WTC11 (cell line): Measurements from ENCODE around the gene DNAAF5. TPM values are rescaled to one million over a fixed set of nuclear protein-coding genes. Genes with fewer than 3 reads are reported as not detected.

ENCODE experiments used
- ATAC-seq: fragments of 200-7000 bp; cut with Tn5 transposase; 2 replicates; pipeline ENCODE4 v1.10.0; 2021; ENCODE audit warnings: mild to moderate bottlenecking, moderate library complexity
- CTCF ChIA-PET: fragments of 300-600 bp; sonication (Branson Sonifier 250); formaldehyde crosslinking; loops from one replicate; lab custom pipeline; 2021; ENCODE audit warnings: antibody characterized with exemption; lab: Charles Lee
- POLR2A ChIA-PET: fragments of 350-600 bp; sonication (Branson Sonifier 250); formaldehyde crosslinking; loops from one replicate; lab custom pipeline; 2021; ENCODE audit warnings: antibody characterized with exemption; lab: Charles Lee
- DNase-seq: peaks from one replicate; pipeline ENCODE4 v3.0.0; 2021; ENCODE audit warnings: low spot score
- H3K27ac Mint-ChIP-seq: 2 replicates; pipeline ENCODE4 v1.8.0; 2021; ENCODE audit warnings: mixed read lengths
- H3K27me3 Mint-ChIP-seq: 2 replicates; pipeline ENCODE4 v1.8.0; 2021; ENCODE audit warnings: low read depth, mild to moderate bottlenecking, moderate library complexity, mixed read lengths
- H3K36me3 Mint-ChIP-seq: 2 replicates; pipeline ENCODE4 v1.8.0; 2021; ENCODE audit warnings: mixed read lengths
- H3K4me1 Mint-ChIP-seq: 2 replicates; pipeline ENCODE4 v1.8.0; 2022; ENCODE audit warnings: mixed read lengths
- H3K4me3 Mint-ChIP-seq: 2 replicates; pipeline ENCODE4 v1.8.0; 2021; ENCODE audit warnings: mild to moderate bottlenecking, moderate library complexity, mixed read lengths
- H3K9me3 Mint-ChIP-seq: 2 replicates; pipeline ENCODE4 v1.8.0; 2021; ENCODE audit warnings: mixed read lengths
- ARID4B ChIP-seq: sonication (generic); formaldehyde crosslinking; IDR thresholded peaks from 2 replicates; pipeline ENCODE4 v1.8.0; 2023; ENCODE audit warnings: missing genetic modification reagents, mild to moderate bottlenecking, borderline replicate concordance
- ATF2 ChIP-seq: sonication (generic); formaldehyde crosslinking; IDR thresholded peaks from 2 replicates; pipeline ENCODE4 v1.8.1; 2022; ENCODE audit warnings: low read depth, missing genetic modification reagents, borderline replicate concordance
- ESRRA ChIP-seq: sonication (generic); formaldehyde crosslinking; IDR thresholded peaks from 2 replicates; pipeline ENCODE4 v1.8.1; 2022; ENCODE audit warnings: mild to moderate bottlenecking, missing genetic modification reagents, borderline replicate concordance
- ETV6 ChIP-seq: sonication (generic); formaldehyde crosslinking; IDR thresholded peaks from 2 replicates; pipeline ENCODE4 v1.8.1; 2022; ENCODE audit warnings: mild to moderate bottlenecking, missing genetic modification reagents
- GABPB1 ChIP-seq: sonication (generic); formaldehyde crosslinking; IDR thresholded peaks from 2 replicates; pipeline ENCODE4 v1.8.1; 2023; ENCODE audit warnings: mild to moderate bottlenecking, missing genetic modification reagents
- GRHL2 ChIP-seq: fragments of 250-450 bp; sonication (Bioruptor Pico); IDR thresholded peaks from 2 replicates; pipeline ENCODE4 v1.8.0; 2022; ENCODE audit warnings: mild to moderate bottlenecking, moderate library complexity; ENCODE audit not compliant: insufficient replicate concordance, severe bottlenecking
- GTF2I ChIP-seq: fragments of 250-450 bp; sonication (Bioruptor Pico); conservative IDR thresholded peaks from 2 replicates; pipeline ENCODE4 v1.4.0; 2021; ENCODE audit warnings: mild to moderate bottlenecking
- HMGXB4 ChIP-seq: sonication (generic); formaldehyde crosslinking; IDR thresholded peaks from 2 replicates; pipeline ENCODE4 v1.8.1; 2023; ENCODE audit warnings: mild to moderate bottlenecking, moderate library complexity, missing genetic modification reagents
- NFE2L1 ChIP-seq: sonication (generic); formaldehyde crosslinking; IDR thresholded peaks from 2 replicates; pipeline ENCODE4 v1.8.1; 2023; ENCODE audit warnings: missing genetic modification reagents
- PRRX2 ChIP-seq: fragments of 250-450 bp; sonication (Bioruptor Pico); IDR thresholded peaks from 2 replicates; pipeline ENCODE4 v1.8.0; 2021; ENCODE audit warnings: mild to moderate bottlenecking
- RELA ChIP-seq: sonication (generic); formaldehyde crosslinking; IDR thresholded peaks from 2 replicates; pipeline ENCODE4 v1.8.1; 2022; ENCODE audit warnings: missing genetic modification reagents, mild to moderate bottlenecking, borderline replicate concordance
- RORB ChIP-seq: fragments of 250-450 bp; sonication (Bioruptor Pico); IDR thresholded peaks from 2 replicates; pipeline ENCODE4 v1.9.0; 2021; ENCODE audit warnings: mild to moderate bottlenecking
- SMAD3 ChIP-seq: sonication (generic); formaldehyde crosslinking; IDR thresholded peaks from 2 replicates; pipeline ENCODE4 v1.8.0; 2022; ENCODE audit warnings: missing genetic modification reagents, mild to moderate bottlenecking, borderline replicate concordance
- SMAD4 ChIP-seq: sonication (generic); formaldehyde crosslinking; IDR thresholded peaks from 2 replicates; pipeline ENCODE4 v1.8.0; 2022; ENCODE audit warnings: mild to moderate bottlenecking, missing genetic modification reagents
- SP1 ChIP-seq: sonication (generic); formaldehyde crosslinking; conservative IDR thresholded peaks from 2 replicates; pipeline ENCODE4 v1.8.1; 2022; ENCODE audit warnings: missing genetic modification reagents
- USF2 ChIP-seq: sonication (generic); formaldehyde crosslinking; IDR thresholded peaks from 2 replicates; pipeline ENCODE4 v1.8.1; 2023; ENCODE audit warnings: mild to moderate bottlenecking, missing genetic modification reagents, moderate library complexity
- ZNF121 ChIP-seq: sonication (generic); formaldehyde crosslinking; IDR thresholded peaks from 2 replicates; pipeline ENCODE4 v1.8.0; 2023; ENCODE audit warnings: missing genetic modification reagents
- ZNF396 ChIP-seq: fragments of 250-450 bp; sonication (Bioruptor Pico); IDR thresholded peaks from 2 replicates; pipeline ENCODE4 v1.8.0; 2021; ENCODE audit warnings: mild to moderate bottlenecking, moderate library complexity, borderline replicate concordance
- ZSCAN18 ChIP-seq: fragments of 250-450 bp; sonication (Bioruptor Pico); IDR thresholded peaks from 2 replicates; pipeline ENCODE4 v2.1.2; 2022; ENCODE audit warnings: mild to moderate bottlenecking, moderate library complexity
- total RNA-seq: library from RNA; stranded (reverse); gene quantifications from 3 replicates; pipeline ENCODE4 v1.2.3, GENCODE V29; 2021

DNAAF5 gene
- total RNA-seq, 1 experiment from 2014 or later: 62.2 TPM

GRCh38 chr7:676972-677385, 49.5 kb upstream of the DNAAF5 start:
- ATAC-seq (no peak), DNase-seq (no peak)
- Mint-ChIP-seq H3K4me1 (no peaks in the 10 kb centered on the region), H3K36me3 (peaks cover 54% of the 10 kb centered on the region), H3K9me3 (peaks cover 17% of the 10 kb centered on the region), H3K27me3 (no peaks in the 10 kb centered on the region), H3K4me3 (no peak overlapping the region), H3K27ac (no peak overlapping the region)
- no peak for TF ChIP-seq GABPB1
- TF ChIP-seq ESRRA (CRISPR knock-in tag): no peak
- no peak for TF ChIP-seq SP1
- TF ChIP-seq NFE2L1 (CRISPR knock-in tag): no peak
- POLR2A ChIA-PET: no interaction called here
- CTCF ChIA-PET: no interaction called here

- H3K27ac Mint-ChIP-seq: no peak overlapping the region
- TF ChIP-seq GTF2I (CRISPR knock-in tag) (no peak), USF2 (no peak), ARID4B (no peak), SMAD4 (CRISPR knock-in tag) (no peak)
- peaks cover 12% of the 10 kb centered on the region for H3K9me3 Mint-ChIP-seq
- no peaks in the 10 kb centered on the region for H3K4me1 Mint-ChIP-seq
- ChIA-PET POLR2A (interaction anchor here (0.6 kb wide), 1 partner anchor 30 kb away, joined by 5 read pairs; no protein-coding TSS in a partner anchor), CTCF (no interaction called here)
- no peaks in the 10 kb centered on the region for H3K27me3 Mint-ChIP-seq
- H3K4me3 Mint-ChIP-seq: no peak overlapping the region
- peaks cover 57% of the 10 kb centered on the region for H3K36me3 Mint-ChIP-seq
- ATAC-seq (no peak), DNase-seq (no peak)
Observed at GRCh38 chr7:680411-681127, 45.9 kb upstream of the DNAAF5 start.

- Mint-ChIP-seq H3K36me3 (peaks cover 61% of the 10 kb centered on the region), H3K27me3 (no peaks in the 10 kb centered on the region), H3K27ac (no peak overlapping the region), H3K4me1 (no peaks in the 10 kb centered on the region), H3K4me3 (no peak overlapping the region), H3K9me3 (peaks cover 24% of the 10 kb centered on the region)
- ChIA-PET POLR2A (no interaction called here), CTCF (interaction anchor here (0.6 to 1.3 kb wide), 2 partner anchors 16 to 155 kb away, joined by 3 read pairs; no protein-coding TSS in a partner anchor)
- ATAC-seq: no peak
- DNase-seq: no peak
- TF ChIP-seq ETV6 (CRISPR knock-in tag) (no peak), HMGXB4 (no peak), ZNF396 (CRISPR knock-in tag) (no peak), GRHL2 (CRISPR knock-in tag) (no peak), ATF2 (CRISPR knock-in tag) (no peak), RELA (no peak), PRRX2 (CRISPR knock-in tag) (no peak), GTF2I (CRISPR knock-in tag) (no peak), RORB (no peak), SMAD3 (no peak), ZSCAN18 (CRISPR knock-in tag) (no peak), ZNF121 (CRISPR knock-in tag) (no peak)
Observed at GRCh38 chr7:681551-682307, 44.8 kb upstream of the DNAAF5 start.
